Nephron progenitor cell (in vitro differentiated cells): ENCODE results near the gene MAGI2.

Experiments used
- DNase-seq: peaks from one replicate; pipeline ENCODE4 v3.0.0; 2021
- H3K27ac Mint-ChIP-seq: 2 replicates; pipeline ENCODE4 v1.8.0; 2021; ENCODE audit warnings: mild to moderate bottlenecking, moderate library complexity, mixed read lengths
- H3K27me3 Mint-ChIP-seq: 2 replicates; pipeline ENCODE4 v1.8.0; 2021; ENCODE audit warnings: mild to moderate bottlenecking, low read depth, mixed read lengths; ENCODE audit not compliant: poor library complexity
- H3K36me3 Mint-ChIP-seq: 2 replicates; pipeline ENCODE4 v1.8.0; 2021; ENCODE audit warnings: low read depth, mixed read lengths
- H3K4me1 Mint-ChIP-seq: 2 replicates; pipeline ENCODE4 v1.8.0; 2021; ENCODE audit warnings: mixed read lengths
- H3K4me3 Mint-ChIP-seq: 2 replicates; pipeline ENCODE4 v1.8.0; 2021; ENCODE audit warnings: mild to moderate bottlenecking, moderate library complexity, mixed read lengths
- H3K9me3 Mint-ChIP-seq: 2 replicates; pipeline ENCODE4 v1.8.0; 2021; ENCODE audit warnings: mild to moderate bottlenecking, moderate library complexity, mixed read lengths
- CTCF ChIP-seq: fragments of 200-600 bp; sonication (generic); IDR thresholded peaks from 2 replicates; pipeline ENCODE4 v1.5.0; 2021; ENCODE audit warnings: antibody characterized with exemption

The MAGI2 gene

GRCh38 chr7:79339208-79339925, 114.1 kb downstream of the MAGI2 start:
- no peaks in the 10 kb centered on the region for H3K4me1 Mint-ChIP-seq
- H3K4me3 Mint-ChIP-seq, result no peak overlapping the region
- no peak for DNase-seq
- no peak overlapping the region for H3K27ac Mint-ChIP-seq
- no peaks in the 10 kb centered on the region for H3K27me3 Mint-ChIP-seq
- no peaks in the 10 kb centered on the region for H3K9me3 Mint-ChIP-seq
- TF ChIP-seq CTCF, result no peak
- H3K36me3 Mint-ChIP-seq, result no peaks in the 10 kb centered on the region

GRCh38 chr7:79337717-79338116, 115.8 kb downstream of the MAGI2 start:
- Mint-ChIP-seq H3K36me3 (no peaks in the 10 kb centered on the region), H3K4me1 (no peaks in the 10 kb centered on the region), H3K4me3 (no peak overlapping the region), H3K9me3 (no peaks in the 10 kb centered on the region), H3K27ac (no peak overlapping the region), H3K27me3 (no peaks in the 10 kb centered on the region)
- TF ChIP-seq CTCF, result no peak
- no peak for DNase-seq

GRCh38 chr7:79334841-79335240, 118.6 kb downstream of the MAGI2 start:
- no peaks in the 10 kb centered on the region for H3K9me3 Mint-ChIP-seq
- TF ChIP-seq CTCF, result no peak
- H3K4me1 Mint-ChIP-seq, result no peaks in the 10 kb centered on the region
- no peaks in the 10 kb centered on the region for H3K27me3 Mint-ChIP-seq
- H3K4me3 Mint-ChIP-seq, result no peak overlapping the region
- no peaks in the 10 kb centered on the region for H3K36me3 Mint-ChIP-seq
- DNase-seq, result no peak
- H3K27ac Mint-ChIP-seq, result no peak overlapping the region

- H3K36me3 Mint-ChIP-seq, result no peaks in the 10 kb centered on the region
- H3K4me3 Mint-ChIP-seq, result no peak overlapping the region
- TF ChIP-seq CTCF, result no peak
- H3K27me3 Mint-ChIP-seq, result no peaks in the 10 kb centered on the region
- H3K27ac Mint-ChIP-seq, result no peak overlapping the region
- DNase-seq, result no peak
- H3K4me1 Mint-ChIP-seq, result no peaks in the 10 kb centered on the region
- H3K9me3 Mint-ChIP-seq, result no peaks in the 10 kb centered on the region
Observed at GRCh38 chr7:79334334-79334733, 119.1 kb downstream of the MAGI2 start.

GRCh38 chr7:79332091-79332490, 121.4 kb downstream of the MAGI2 start:
- Mint-ChIP-seq H3K36me3 (no peaks in the 10 kb centered on the region), H3K27me3 (no peaks in the 10 kb centered on the region), H3K9me3 (no peaks in the 10 kb centered on the region), H3K4me3 (no peak overlapping the region), H3K27ac (no peak overlapping the region), H3K4me1 (no peaks in the 10 kb centered on the region)
- DNase-seq, result no peak
- TF ChIP-seq CTCF, result no peak

- no peak for DNase-seq
- no peaks in the 10 kb centered on the region for H3K27me3 Mint-ChIP-seq
- no peaks in the 10 kb centered on the region for H3K36me3 Mint-ChIP-seq
- H3K4me3 Mint-ChIP-seq, result no peak overlapping the region
- no peak for TF ChIP-seq CTCF
- no peaks in the 10 kb centered on the region for H3K9me3 Mint-ChIP-seq
- H3K4me1 Mint-ChIP-seq, result no peaks in the 10 kb centered on the region
- H3K27ac Mint-ChIP-seq, result no peak overlapping the region
Observed at GRCh38 chr7:79329464-79329863, 124.0 kb downstream of the MAGI2 start.
